HepG2 (cell line): Measurements from ENCODE around the gene NPSR1. TPM values are rescaled to one million over a fixed set of nuclear protein-coding genes. Genes with fewer than 3 reads are reported as not detected.

Experiments used
- GPN1 ChIP-seq: sonication (generic); formaldehyde crosslinking; IDR thresholded peaks from 2 replicates; pipeline ENCODE4 v1.5.1; 2020; ENCODE audit warnings: missing genetic modification reagents, borderline replicate concordance
- HNF4G ChIP-seq, 2 experiments: sonication (generic) in 1 of 2; formaldehyde crosslinking in 1 of 2; IDR thresholded peaks; 2 replicates each; pipeline versions ENCODE4 v1.4.0 to v1.6.1; 2011 to 2020; ENCODE audit warnings: borderline replicate concordance in 2 of 2, low read depth in 2 of 2, mild to moderate bottlenecking in 2 of 2, low read length in 1 of 2, missing genetic modification reagents in 1 of 2, moderate library complexity in 1 of 2
- MBNL3 ChIP-seq: fragments of 250-450 bp; sonication (Bioruptor Pico); conservative IDR thresholded peaks from 2 replicates; pipeline ENCODE4 v1.8.0; 2022; ENCODE audit warnings: mild to moderate bottlenecking, inconsistent platforms
- MIER3 ChIP-seq: IDR thresholded peaks from 2 replicates; pipeline ENCODE4 v1.6.1; 2016; ENCODE audit warnings: missing compliant biosample characterization, borderline replicate concordance
- PRDM10 ChIP-seq: sonication (generic); formaldehyde crosslinking; IDR thresholded peaks from 2 replicates; pipeline ENCODE4 v1.4.0; 2020; ENCODE audit warnings: low read depth, missing genetic modification reagents
- ZMYM4 ChIP-seq: sonication (generic); formaldehyde crosslinking; IDR thresholded peaks from 2 replicates; pipeline ENCODE4 v1.8.1; 2023; ENCODE audit warnings: mild to moderate bottlenecking, missing genetic modification reagents
- polyA plus RNA-seq, 8 experiments: library from polyadenylated mRNA; depleted of rRNA in 3 of 8; stranded (reverse) in 7 of 8; unstranded in 1 of 8; fragments of >200 nt; fragmentation: Illumina TruSeq in 4 of 8; extraction: Trizol in 4 of 8; gene quantifications; 2 replicates each; pipeline versions ENCODE4 v1.2.1 to v1.2.3, GENCODE V29; 2011 to 2016; ENCODE audit warnings: low read depth in 4 of 8, missing spikeins in 1 of 8, mixed read lengths in 1 of 8; ENCODE audit not compliant: insufficient read depth in 1 of 8
- total RNA-seq, 5 experiments: library from RNA; depleted of rRNA; stranded (reverse); fragments of >200 nt; fragmentation: Illumina TruSeq; extraction: Trizol; gene quantifications; 2 replicates each; pipeline ENCODE4 v1.2.3, GENCODE V29; 2016; ENCODE audit warnings: low read depth in 1 of 5
- TF ChIP-seq, protein P1 (sequence below): sonication (generic); formaldehyde crosslinking; IDR thresholded peaks from 2 replicates; pipeline ENCODE4 v1.5.0; 2020; ENCODE audit warnings: mild to moderate bottlenecking, missing genetic modification reagents

Gene NPSR1
- total and polyA plus RNA-seq, 2 of the 13 experiments (the other 11 are each of a cell fraction or from before 2014, with no cell fraction given), result not detected

GRCh38 chr7:34652809-34653208, 5.2 kb upstream of the NPSR1 start (continued):
- TF ChIP-seq PRDM10 (CRISPR knock-in tag) (peak; percentile 45; the same call in 1 of the 2 replicates), HNF4G (IDR thresholded peaks at IDR 0.05; ENCODE audit: borderline replicate concordance, low read depth, low read length) (peak; percentile 39; the same call in 1 of the 2 replicates), HNF4G (CRISPR knock-in tag; IDR thresholded peaks at IDR 0.05; ENCODE audit: borderline replicate concordance, low read depth) (no peak), ZMYM4 (peak; percentile 57; the same call in 1 of the 2 replicates), GPN1 (CRISPR knock-in tag) (no peak), MIER3 (CRISPR knock-in tag) (no peak), MBNL3 (CRISPR knock-in tag) (no peak)
- TF ChIP-seq, protein P1, sequence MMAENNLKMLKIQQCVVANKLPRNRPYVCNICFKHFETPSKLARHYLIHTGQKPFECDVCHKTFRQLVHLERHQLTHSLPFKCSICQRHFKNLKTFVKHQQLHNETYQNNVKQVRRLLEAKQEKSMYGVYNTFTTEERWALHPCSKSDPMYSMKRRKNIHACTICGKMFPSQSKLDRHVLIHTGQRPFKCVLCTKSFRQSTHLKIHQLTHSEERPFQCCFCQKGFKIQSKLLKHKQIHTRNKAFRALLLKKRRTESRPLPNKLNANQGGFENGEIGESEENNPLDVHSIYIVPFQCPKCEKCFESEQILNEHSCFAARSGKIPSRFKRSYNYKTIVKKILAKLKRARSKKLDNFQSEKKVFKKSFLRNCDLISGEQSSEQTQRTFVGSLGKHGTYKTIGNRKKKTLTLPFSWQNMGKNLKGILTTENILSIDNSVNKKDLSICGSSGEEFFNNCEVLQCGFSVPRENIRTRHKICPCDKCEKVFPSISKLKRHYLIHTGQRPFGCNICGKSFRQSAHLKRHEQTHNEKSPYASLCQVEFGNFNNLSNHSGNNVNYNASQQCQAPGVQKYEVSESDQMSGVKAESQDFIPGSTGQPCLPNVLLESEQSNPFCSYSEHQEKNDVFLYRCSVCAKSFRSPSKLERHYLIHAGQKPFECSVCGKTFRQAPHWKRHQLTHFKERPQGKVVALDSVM, result peak; percentile 32; the same call in 1 of the 2 replicates
